NCI-H187 (cell line): ENCODE measurements around the gene RSPH4A.
"Not testable (repeated sequence)": the region's sequence is repeated elsewhere in the genome, so short reads cannot be mapped to it uniquely, and the experiment has no call there.

ENCODE experiments used
- DNase-seq, 2 experiments: peaks; one replicate each; lab custom pipeline; 2025; lab: John Stamatoyannopoulos, UW

RSPH4A gene

GRCh38 chr6:116625872-116626271 lies 9.6 kb downstream of the RSPH4A start:
- no peak for DNase-seq

- DNase-seq: no peak
Observed at GRCh38 chr6:116629563-116629981, 13.3 kb downstream of the RSPH4A start.

GRCh38 chr6:116631379-116631990 lies 15.2 kb downstream of the RSPH4A start:
- DNase-seq: no peak

GRCh38 chr6:116633685-116634084 lies 17.4 kb downstream of the RSPH4A start:
- no peak for DNase-seq

- no peak for DNase-seq
Observed at GRCh38 chr6:116648156-116648555, 31.9 kb downstream of the RSPH4A start.

GRCh38 chr6:116649129-116649528 lies 32.9 kb downstream of the RSPH4A start:
- DNase-seq: no peak

GRCh38 chr6:116651916-116652315 lies 35.6 kb downstream of the RSPH4A start:
- DNase-seq: no peak

- no peak for DNase-seq
Observed at GRCh38 chr6:116661594-116661993, 45.3 kb downstream of the RSPH4A start.

GRCh38 chr6:116662202-116662601 lies 45.9 kb downstream of the RSPH4A start:
- DNase-seq: no peak

GRCh38 chr6:116663308-116663707 lies 47.0 kb downstream of the RSPH4A start:
- no peak for DNase-seq

- not testable (repeated sequence) for DNase-seq
Observed at GRCh38 chr6:116664169-116664568, 47.9 kb downstream of the RSPH4A start.

GRCh38 chr6:116665464-116665863 lies 49.2 kb downstream of the RSPH4A start:
- DNase-seq: no peak

- DNase-seq: no peak
Observed at GRCh38 chr6:116666869-116667268, 50.6 kb downstream of the RSPH4A start.

GRCh38 chr6:116667623-116668022 lies 51.3 kb downstream of the RSPH4A start:
- DNase-seq: no peak

- no peak for DNase-seq
Observed at GRCh38 chr6:116672306-116672705, 56.0 kb downstream of the RSPH4A start.

- DNase-seq: no peak
Observed at GRCh38 chr6:116676021-116676420, 59.7 kb downstream of the RSPH4A start.

- DNase-seq: peak; percentile 73 to 90
Observed at GRCh38 chr6:116680880-116681672, 64.8 kb downstream of the RSPH4A start, which contains the start of gene KPNA5. Gene KPNA5 (plus strand): TSS chr6:116681211. CDS start chr6:116681335, 124 bp downstream.

- DNase-seq: peak in 1 of 2 experiments; percentile 30
Observed at GRCh38 chr6:116682334-116682712, 66.0 kb downstream of the RSPH4A start.
